ENCODE data around the gene SLC7A11.

The SLC7A11 gene

GRCh38 chr4:138193963-138194362 is 48.2 kb downstream of the SLC7A11 start:
- no peak overlapping the region for H3K4me3 ChIP-seq (replicated peaks; ENCODE audit: insufficient read depth, low read length)
- no peaks in the 10 kb centered on the region for H3K27me3 ChIP-seq (ENCODE audit: insufficient read depth, poor library complexity, severe bottlenecking)
- DNase-seq (ENCODE audit: low read depth in 1 of 2, low spot score in 1 of 2): no peak
- H3K27ac ChIP-seq (replicated peaks): no peak overlapping the region
- TF ChIP-seq, protein P1, sequence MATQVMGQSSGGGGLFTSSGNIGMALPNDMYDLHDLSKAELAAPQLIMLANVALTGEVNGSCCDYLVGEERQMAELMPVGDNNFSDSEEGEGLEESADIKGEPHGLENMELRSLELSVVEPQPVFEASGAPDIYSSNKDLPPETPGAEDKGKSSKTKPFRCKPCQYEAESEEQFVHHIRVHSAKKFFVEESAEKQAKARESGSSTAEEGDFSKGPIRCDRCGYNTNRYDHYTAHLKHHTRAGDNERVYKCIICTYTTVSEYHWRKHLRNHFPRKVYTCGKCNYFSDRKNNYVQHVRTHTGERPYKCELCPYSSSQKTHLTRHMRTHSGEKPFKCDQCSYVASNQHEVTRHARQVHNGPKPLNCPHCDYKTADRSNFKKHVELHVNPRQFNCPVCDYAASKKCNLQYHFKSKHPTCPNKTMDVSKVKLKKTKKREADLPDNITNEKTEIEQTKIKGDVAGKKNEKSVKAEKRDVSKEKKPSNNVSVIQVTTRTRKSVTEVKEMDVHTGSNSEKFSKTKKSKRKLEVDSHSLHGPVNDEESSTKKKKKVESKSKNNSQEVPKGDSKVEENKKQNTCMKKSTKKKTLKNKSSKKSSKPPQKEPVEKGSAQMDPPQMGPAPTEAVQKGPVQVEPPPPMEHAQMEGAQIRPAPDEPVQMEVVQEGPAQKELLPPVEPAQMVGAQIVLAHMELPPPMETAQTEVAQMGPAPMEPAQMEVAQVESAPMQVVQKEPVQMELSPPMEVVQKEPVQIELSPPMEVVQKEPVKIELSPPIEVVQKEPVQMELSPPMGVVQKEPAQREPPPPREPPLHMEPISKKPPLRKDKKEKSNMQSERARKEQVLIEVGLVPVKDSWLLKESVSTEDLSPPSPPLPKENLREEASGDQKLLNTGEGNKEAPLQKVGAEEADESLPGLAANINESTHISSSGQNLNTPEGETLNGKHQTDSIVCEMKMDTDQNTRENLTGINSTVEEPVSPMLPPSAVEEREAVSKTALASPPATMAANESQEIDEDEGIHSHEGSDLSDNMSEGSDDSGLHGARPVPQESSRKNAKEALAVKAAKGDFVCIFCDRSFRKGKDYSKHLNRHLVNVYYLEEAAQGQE (IDR thresholded peaks at IDR 0.05; ENCODE audit: insufficient replicate concordance, low read depth): no peak
- no peak for TF ChIP-seq CTCF (IDR thresholded peaks at IDR 0.05; ENCODE audit: insufficient read depth, low read length)
- no peak for TF ChIP-seq GABPA (IDR thresholded peaks at IDR 0.05; ENCODE audit: low read depth)
- TF ChIP-seq POLR2AphosphoS5 (IDR thresholded peaks at IDR 0.05; ENCODE audit: low read depth): no peak
- no peak for TF ChIP-seq SPI1 (IDR thresholded peaks at IDR 0.05; ENCODE audit: borderline replicate concordance, low read depth)

DNA sequence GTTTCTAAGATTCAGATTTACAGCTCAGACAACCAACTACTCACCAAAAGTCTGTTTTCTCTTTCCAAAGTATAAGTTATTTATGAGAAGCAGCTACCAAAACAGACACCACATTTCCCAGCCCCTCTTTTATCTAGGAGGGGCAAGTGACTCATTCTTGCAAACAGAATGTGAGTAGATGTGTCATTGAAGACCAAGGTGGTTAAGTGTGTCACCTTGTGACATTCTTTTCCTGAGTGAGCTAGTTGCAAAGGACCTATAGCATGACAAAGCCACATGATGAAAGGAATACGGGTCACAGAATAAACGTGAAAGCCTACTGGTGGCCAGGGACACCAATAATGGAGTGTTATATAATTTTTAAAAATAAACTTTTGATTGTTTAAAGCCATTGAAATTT is 50.0 kb downstream of the SLC7A11 start:
- no peak overlapping the region for H3K4me3 ChIP-seq (replicated peaks; ENCODE audit: insufficient read depth, low read length)
- peak overlapping the region; percentile 73 for H3K27ac ChIP-seq (replicated peaks)
- DNase-seq (ENCODE audit: low read depth in 1 of 2, low spot score in 1 of 2): no peak
- TF ChIP-seq, protein P1 (IDR thresholded peaks at IDR 0.05; ENCODE audit: insufficient replicate concordance, low read depth): no peak
- no peak for TF ChIP-seq CTCF (IDR thresholded peaks at IDR 0.05; ENCODE audit: insufficient read depth, low read length)
- TF ChIP-seq POLR2AphosphoS5 (IDR thresholded peaks at IDR 0.05; ENCODE audit: low read depth): no peak
- TF ChIP-seq GABPA (IDR thresholded peaks at IDR 0.05; ENCODE audit: low read depth): no peak
- no peak for TF ChIP-seq SPI1 (IDR thresholded peaks at IDR 0.05; ENCODE audit: borderline replicate concordance, low read depth)
- H3K27me3 ChIP-seq (ENCODE audit: insufficient read depth, poor library complexity, severe bottlenecking): no peaks in the 10 kb centered on the region

- Histone ChIP-seq H3K27me3 (ENCODE audit: insufficient read depth, poor library complexity, severe bottlenecking) (no peaks in the 10 kb centered on the region), H3K4me3 (replicated peaks; ENCODE audit: insufficient read depth, low read length) (no peak overlapping the region), H3K27ac (replicated peaks) (peak overlapping the region; percentile 73)
- DNase-seq (ENCODE audit: low read depth in 1 of 2, low spot score in 1 of 2): peak; percentile 36 to 70
- TF ChIP-seq, protein P1 (IDR thresholded peaks at IDR 0.05; ENCODE audit: insufficient replicate concordance, low read depth): no peak
- peak; percentile 95 for TF ChIP-seq SPI1 (IDR thresholded peaks at IDR 0.05; ENCODE audit: borderline replicate concordance, low read depth)
Observed at GRCh38 chr4:138190452-138190858, 51.7 kb downstream of the SLC7A11 start.

Data from HL-60 (cell line).